SJSA1 (cell line): Measurements from ENCODE around the gene TMEM109. TPM values are rescaled to one million over a fixed set of nuclear protein-coding genes. Genes with fewer than 3 reads are reported as not detected.
A peak's percentile ranks its signal among the peaks of the same experiment; 100 is the strongest.

ENCODE experiments used
- DNase-seq, 2 experiments: peaks; one replicate each; pipeline ENCODE4 v3.0.0-alpha.2; 2015 to 2020; ENCODE audit warnings: low spot score in 2 of 2, low read depth in 1 of 2
- H3K27ac ChIP-seq: fragments of 250-450 bp; sonication (Bioruptor Pico); 2 replicates; pipeline ENCODE4 v1.5.1; 2020; ENCODE audit warnings: mild to moderate bottlenecking, moderate library complexity
- H3K27me3 ChIP-seq: fragments of 250-450 bp; sonication (Bioruptor Pico); replicated peaks from 2 replicates; pipeline ENCODE4 v1.5.1; 2020; ENCODE audit warnings: mild to moderate bottlenecking, moderate library complexity
- H3K36me3 ChIP-seq: fragments of 250-450 bp; sonication (Bioruptor Pico); 2 replicates; pipeline ENCODE4 v1.5.1; 2020; ENCODE audit warnings: mild to moderate bottlenecking
- H3K4me1 ChIP-seq: fragments of 250-450 bp; sonication (Bioruptor Pico); replicated peaks from 2 replicates; pipeline ENCODE4 v1.6.1; 2021; ENCODE audit warnings: mild to moderate bottlenecking
- H3K4me3 ChIP-seq: fragments of 250-450 bp; sonication (Bioruptor Pico); 2 replicates; pipeline ENCODE4 v1.5.1; 2020; ENCODE audit warnings: mild to moderate bottlenecking
- H3K9me3 ChIP-seq: fragments of 250-450 bp; sonication (Bioruptor Pico); replicated peaks from 2 replicates; pipeline ENCODE4 v1.5.1; 2020; ENCODE audit warnings: mild to moderate bottlenecking
- total RNA-seq: library from RNA; depleted of rRNA; stranded (reverse); fragments of >200 nt; shearing (Covaris generic); gene quantifications from 2 replicates; pipeline ENCODE4 v1.2.3, GENCODE V29; 2014

Gene TMEM109
- total RNA-seq, 1 experiment from 2014 or later: 136 TPM

DNA sequence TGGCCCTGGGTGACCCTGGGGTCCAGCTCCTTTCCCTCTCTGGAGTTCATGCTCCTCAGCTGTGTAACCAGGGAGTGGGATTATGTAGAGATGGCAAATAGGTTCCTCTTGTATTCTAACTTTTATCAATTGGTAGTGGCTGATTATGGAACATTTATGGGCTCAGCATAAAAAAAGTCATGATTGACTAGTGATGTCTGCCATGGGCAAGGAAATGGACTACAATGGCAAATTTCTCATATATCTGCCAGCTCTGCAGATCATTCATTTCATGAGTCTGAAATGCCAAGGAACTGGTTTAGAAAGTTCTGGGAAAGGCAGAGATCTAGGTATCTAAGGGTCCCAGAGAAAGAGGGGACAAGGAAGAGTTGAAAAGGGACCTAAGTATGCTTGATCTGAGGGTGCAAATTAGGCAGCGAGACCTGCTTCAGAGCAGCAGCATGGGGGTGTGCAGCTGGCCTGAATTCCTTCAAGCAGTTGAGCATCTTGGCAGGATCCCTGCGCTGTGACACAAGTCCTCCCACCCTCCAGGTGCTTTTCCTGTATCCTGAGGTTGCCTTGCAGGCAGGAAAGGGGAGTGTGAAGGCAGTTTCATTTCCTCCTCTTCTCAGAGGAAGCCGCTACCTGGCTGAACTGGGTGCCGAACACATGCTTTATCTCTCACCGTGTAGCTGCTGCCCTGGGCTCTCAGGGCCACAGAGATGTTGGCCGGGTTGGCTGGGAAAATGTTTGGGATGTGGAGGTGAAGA is 27.6 kb downstream of the TMEM109 start:
- Histone ChIP-seq H3K27ac (no peak overlapping the region), H3K36me3 (peaks cover 70% of the 10 kb centered on the region), H3K27me3 (no peaks in the 10 kb centered on the region), H3K4me3 (no peak overlapping the region), H3K9me3 (no peaks in the 10 kb centered on the region), H3K4me1 (no peaks in the 10 kb centered on the region)
- no peak for DNase-seq

DNA sequence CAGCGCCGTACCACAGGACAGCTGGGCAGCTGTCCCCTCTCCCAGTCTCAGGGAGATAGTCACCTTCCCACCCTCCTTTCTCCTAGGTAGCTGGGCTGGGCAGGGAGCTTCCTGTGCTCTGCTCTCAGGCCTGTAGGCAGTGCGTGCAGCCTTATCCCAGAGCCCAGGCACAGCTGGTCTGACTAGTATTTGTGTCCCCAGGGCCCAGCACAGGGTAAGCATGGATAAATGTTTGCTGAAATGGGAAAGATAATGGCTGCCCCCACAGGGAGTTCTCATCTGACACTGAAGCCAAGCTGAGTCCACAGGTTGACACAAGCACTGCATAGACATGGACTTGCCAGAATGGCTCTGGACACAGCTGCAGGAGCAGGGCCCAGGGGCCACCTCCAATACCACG is 28.3 kb downstream of the TMEM109 start:
- Histone ChIP-seq H3K27ac (no peak overlapping the region), H3K27me3 (no peaks in the 10 kb centered on the region), H3K9me3 (no peaks in the 10 kb centered on the region), H3K4me3 (no peak overlapping the region), H3K36me3 (peaks cover 65% of the 10 kb centered on the region), H3K4me1 (no peaks in the 10 kb centered on the region)
- DNase-seq: no peak

DNA sequence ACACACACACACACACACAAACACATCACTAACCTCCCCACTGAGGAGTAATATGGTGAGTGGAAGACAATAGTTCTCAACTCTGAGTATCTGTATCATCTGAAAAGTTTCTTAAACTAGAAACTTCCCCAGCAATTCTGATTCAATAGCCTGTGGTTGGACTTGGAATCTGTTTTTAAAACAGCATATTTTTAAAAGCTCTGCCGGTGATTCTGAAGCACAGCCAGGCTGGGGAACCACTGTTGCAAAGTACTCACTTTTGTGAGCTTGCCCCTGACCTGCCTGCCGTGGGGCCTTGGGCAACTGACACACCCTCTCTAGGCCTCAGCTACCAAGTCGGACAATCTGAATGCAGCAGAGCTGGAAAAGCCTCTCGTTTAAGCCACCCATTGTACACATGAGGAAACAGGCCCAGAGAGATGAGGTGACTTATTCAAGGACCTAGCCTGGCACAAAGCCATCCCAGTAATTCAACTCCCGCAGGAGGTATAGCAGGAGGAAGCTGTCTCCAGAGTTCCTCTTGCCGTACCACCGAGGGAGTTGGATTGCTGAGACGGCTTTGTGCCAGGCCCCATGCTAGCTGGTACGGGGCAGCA is 29.1 kb downstream of the TMEM109 start:
- H3K4me1 ChIP-seq: no peaks in the 10 kb centered on the region
- H3K36me3 ChIP-seq: peaks cover 62% of the 10 kb centered on the region
- no peak overlapping the region for H3K4me3 ChIP-seq
- no peak for DNase-seq
- no peaks in the 10 kb centered on the region for H3K27me3 ChIP-seq
- H3K9me3 ChIP-seq: no peaks in the 10 kb centered on the region
- H3K27ac ChIP-seq: no peak overlapping the region

DNA sequence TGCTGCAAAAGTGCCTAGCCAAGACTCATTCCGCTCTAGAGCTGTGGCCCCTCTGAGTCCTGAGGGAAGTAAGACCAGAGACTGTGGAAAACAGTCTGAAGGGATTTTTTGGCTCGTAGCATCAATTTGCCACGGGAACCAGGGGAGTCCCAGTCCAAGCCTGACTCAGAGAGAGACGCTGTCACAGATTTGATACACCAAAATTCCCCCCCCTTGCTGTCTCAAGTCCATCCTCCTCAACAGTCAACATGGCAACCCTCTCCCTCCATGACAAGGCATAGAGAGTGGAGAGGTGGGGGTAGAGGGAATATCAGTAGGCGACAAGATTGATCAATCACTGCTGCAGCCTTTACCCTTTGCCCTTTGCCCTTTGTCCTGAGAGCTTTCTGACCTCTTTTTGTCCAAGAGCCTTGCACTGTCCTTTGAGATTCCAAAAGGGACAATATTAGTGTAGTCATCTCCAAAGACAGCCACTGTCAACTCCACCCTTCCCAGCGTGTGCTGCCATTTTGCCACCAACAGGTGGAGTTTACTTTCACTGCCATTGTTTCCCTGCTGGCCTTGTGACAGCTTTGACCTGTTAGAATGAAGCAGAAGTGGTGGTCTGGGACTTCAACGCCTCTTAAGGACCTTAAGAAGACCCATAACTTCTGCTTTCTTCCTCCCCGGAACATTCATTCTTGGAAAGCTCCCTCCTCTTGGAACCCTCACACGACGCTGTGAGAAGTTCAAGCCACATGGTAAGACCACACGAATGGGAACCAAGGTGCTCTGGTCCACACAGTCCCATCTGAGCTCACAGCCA is 30.7 kb downstream of the TMEM109 start:
- Histone ChIP-seq H3K4me3 (no peak overlapping the region), H3K9me3 (no peaks in the 10 kb centered on the region), H3K27ac (no peak overlapping the region), H3K4me1 (peaks cover 2% of the 10 kb centered on the region; the same call in 1 of the 2 replicates), H3K36me3 (peaks cover 56% of the 10 kb centered on the region), H3K27me3 (no peaks in the 10 kb centered on the region)
- no peak for DNase-seq

DNA sequence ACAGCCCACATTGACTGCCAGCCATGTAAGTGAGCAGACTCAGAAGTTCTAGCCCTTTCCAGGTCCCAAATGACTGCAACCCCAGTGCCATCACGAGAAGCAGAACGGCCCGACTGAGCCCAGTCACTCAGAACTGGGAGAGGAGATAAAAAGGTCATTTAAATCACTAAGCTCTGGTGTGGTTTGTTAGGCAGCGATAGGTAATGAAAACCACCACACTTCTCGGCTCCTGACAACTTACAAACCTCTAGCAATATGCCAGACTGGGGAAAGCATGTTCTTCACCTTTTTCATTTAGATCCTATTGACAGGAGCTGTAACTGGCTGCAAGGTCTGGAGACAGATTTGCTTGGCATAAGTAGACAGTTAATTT is 31.3 kb downstream of the TMEM109 start:
- DNase-seq: no peak
- peaks cover 52% of the 10 kb centered on the region for H3K36me3 ChIP-seq
- no peaks in the 10 kb centered on the region for H3K27me3 ChIP-seq
- no peak overlapping the region for H3K27ac ChIP-seq
- H3K9me3 ChIP-seq: no peaks in the 10 kb centered on the region
- peaks cover 8% of the 10 kb centered on the region for H3K4me1 ChIP-seq
- H3K4me3 ChIP-seq: no peak overlapping the region

DNA sequence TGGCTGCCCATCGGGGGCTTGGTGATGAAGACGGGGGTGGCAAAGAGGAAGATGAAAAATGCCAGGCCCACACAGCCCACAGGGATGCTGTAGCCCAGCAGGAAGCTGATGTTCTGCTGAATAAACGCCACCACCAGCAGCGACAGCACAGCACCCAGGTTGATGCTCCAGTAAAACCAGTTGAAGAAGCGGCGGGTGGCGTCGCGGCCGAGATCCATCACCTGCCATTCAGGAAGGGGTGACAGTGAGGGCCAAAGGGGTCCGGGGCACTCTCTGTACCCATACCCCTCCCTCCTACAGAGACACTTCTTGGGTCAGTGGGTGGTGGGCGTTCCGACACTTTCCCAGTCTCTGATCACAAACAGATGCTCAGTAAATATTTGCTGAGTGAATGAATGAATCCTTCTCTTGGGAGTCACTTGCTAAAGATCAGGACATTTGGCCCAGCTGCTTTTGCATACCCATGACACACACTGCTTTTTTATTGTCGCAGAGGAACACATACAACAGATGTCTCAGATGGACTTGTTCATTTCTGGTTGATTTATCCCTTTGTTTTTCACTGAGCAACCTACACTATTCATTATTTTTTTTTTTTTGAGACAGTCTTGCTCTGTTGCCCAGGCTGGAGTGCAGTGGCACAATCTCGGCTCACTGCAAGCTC is 32.8 kb downstream of the TMEM109 start:
- Histone ChIP-seq H3K4me3 (no peak overlapping the region), H3K4me1 (peaks cover 20% of the 10 kb centered on the region), H3K27ac (no peak overlapping the region), H3K9me3 (no peaks in the 10 kb centered on the region), H3K27me3 (no peaks in the 10 kb centered on the region), H3K36me3 (peaks cover 47% of the 10 kb centered on the region)
- DNase-seq: no peak

DNA sequence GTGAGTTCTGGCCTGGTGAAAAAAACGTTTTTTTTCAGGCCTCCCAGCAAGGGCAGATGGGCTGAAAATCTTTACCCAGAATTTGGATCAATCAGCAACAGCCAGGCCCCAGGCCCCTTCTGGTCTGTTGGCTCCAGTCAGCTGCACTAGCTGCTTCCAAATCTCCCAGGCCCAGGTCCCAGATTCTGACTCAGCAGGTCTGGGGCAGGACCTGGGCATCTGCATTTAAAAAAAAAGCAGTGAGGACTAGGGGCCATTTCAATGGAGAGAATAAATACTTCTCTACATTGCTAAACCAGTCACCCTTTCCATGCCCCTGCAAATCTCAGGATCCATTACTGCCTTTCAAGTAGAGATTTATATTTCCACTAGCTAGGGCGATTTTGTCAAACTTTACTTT is 33.7 kb downstream of the TMEM109 start:
- H3K36me3 ChIP-seq: peaks cover 38% of the 10 kb centered on the region
- no peak overlapping the region for H3K4me3 ChIP-seq
- H3K4me1 ChIP-seq: peaks cover 27% of the 10 kb centered on the region
- DNase-seq: no peak
- no peaks in the 10 kb centered on the region for H3K9me3 ChIP-seq
- no peaks in the 10 kb centered on the region for H3K27me3 ChIP-seq
- H3K27ac ChIP-seq: no peak overlapping the region

DNA sequence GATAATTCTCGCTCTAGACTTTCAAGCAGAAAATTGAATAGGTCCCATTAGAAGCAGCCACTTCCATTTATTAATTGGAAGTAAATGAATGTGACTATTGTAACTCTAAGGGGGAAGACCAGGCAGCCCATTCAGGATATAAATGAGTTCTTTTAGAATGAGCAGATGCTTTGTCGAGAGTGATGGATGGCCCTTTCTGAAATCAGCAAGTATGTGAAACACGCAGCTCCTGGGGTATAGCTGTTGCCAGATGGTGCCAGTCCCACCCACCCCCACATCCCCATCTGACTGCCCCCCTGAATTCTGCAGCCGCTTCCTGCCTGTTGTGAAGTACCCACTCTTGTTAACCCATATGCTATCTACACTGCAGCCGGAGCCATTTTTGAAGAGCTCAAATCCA is 34.3 kb downstream of the TMEM109 start:
- no peaks in the 10 kb centered on the region for H3K27me3 ChIP-seq
- no peak overlapping the region for H3K4me3 ChIP-seq
- peaks cover 30% of the 10 kb centered on the region for H3K4me1 ChIP-seq
- peaks cover 33% of the 10 kb centered on the region for H3K36me3 ChIP-seq
- H3K27ac ChIP-seq: no peak overlapping the region
- DNase-seq: no peak
- no peaks in the 10 kb centered on the region for H3K9me3 ChIP-seq

DNA sequence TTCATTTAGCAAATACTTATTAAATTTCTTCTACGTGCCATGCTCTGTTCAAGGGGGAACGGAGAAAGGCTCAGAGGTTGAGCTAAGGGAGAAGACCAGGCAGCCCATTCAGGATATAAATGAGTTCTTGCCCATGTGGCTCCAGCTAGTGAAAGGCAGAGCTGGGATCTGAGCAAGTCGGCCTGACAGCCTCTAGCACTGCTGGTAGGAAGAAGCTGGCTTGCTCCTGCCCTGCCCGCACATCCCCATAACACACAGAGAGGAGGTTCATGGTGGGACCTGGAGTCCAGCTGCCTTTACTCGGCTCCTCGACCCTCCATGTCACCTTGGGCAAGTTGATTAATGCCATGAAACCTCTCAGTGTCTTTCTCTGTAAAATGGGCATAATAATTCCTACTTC is 36.1 kb downstream of the TMEM109 start:
- H3K27me3 ChIP-seq: no peaks in the 10 kb centered on the region
- no peaks in the 10 kb centered on the region for H3K9me3 ChIP-seq
- H3K27ac ChIP-seq: no peak overlapping the region
- H3K4me3 ChIP-seq: no peak overlapping the region
- H3K36me3 ChIP-seq: peaks cover 19% of the 10 kb centered on the region
- DNase-seq: no peak
- H3K4me1 ChIP-seq: peaks cover 30% of the 10 kb centered on the region

DNA sequence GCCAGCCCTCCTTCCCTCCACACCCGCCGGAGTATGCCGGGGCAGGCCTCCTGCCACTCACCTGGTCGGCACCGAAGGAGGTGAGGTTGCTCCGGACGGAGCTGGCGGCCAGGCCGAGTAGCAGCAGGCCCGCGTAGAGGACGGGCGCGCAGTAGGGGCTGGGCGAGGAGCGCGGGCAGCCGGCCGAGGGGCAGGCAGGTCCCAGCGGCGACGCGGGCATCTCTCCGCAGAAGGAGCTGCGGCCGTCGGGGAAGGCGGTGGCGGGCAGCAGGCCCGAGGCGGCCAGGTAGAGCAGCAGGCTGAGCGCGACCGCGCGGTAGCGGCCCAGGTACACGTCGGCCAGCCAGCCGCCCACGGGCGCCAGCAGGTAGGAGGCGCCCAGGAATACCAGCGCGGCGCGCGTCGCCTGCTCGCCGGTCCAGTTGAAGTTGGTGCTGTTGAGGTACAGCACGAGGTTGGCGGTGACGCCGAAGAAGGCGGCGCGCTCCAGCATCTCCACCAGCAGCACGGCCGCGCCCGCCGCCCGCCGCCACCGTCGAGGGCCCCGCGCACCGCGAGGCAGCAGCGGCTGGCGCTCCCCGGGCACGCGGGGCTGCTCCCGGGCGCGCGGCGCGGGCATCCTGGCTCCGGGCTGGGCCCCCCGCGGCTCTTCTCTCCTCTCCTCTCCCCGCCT is 37.1 kb downstream of the TMEM109 start:
- Histone ChIP-seq H3K4me1 (peaks cover 30% of the 10 kb centered on the region), H3K36me3 (peaks cover 12% of the 10 kb centered on the region), H3K9me3 (no peaks in the 10 kb centered on the region), H3K4me3 (peak overlapping the region; percentile 36), H3K27ac (no peak overlapping the region; the same call in 1 of the 2 replicates), H3K27me3 (no peaks in the 10 kb centered on the region)
- no peak for DNase-seq

DNA sequence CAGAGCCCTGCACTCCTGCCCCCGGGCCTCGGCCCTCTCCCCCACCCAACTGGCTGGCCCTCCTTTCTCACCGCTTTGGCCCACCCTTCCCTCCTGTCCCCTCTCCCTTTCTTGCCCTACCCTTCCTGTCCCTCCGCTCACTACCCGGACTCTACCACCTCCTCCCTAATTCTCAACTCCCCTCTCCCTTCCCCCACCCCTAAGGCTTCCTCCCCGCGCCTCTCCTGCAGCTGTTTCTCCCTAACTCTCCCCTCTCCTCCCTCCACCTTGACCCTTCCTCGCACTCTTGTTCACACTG is 37.6 kb downstream of the TMEM109 start:
- H3K27ac ChIP-seq: peak overlapping the region; percentile 63
- H3K27me3 ChIP-seq: no peaks in the 10 kb centered on the region
- peak in 1 of 2 experiments; percentile 31 for DNase-seq
- H3K4me1 ChIP-seq: peaks cover 30% of the 10 kb centered on the region
- peaks cover 7% of the 10 kb centered on the region for H3K36me3 ChIP-seq
- no peaks in the 10 kb centered on the region for H3K9me3 ChIP-seq
- peak overlapping the region; percentile 36 for H3K4me3 ChIP-seq

DNA sequence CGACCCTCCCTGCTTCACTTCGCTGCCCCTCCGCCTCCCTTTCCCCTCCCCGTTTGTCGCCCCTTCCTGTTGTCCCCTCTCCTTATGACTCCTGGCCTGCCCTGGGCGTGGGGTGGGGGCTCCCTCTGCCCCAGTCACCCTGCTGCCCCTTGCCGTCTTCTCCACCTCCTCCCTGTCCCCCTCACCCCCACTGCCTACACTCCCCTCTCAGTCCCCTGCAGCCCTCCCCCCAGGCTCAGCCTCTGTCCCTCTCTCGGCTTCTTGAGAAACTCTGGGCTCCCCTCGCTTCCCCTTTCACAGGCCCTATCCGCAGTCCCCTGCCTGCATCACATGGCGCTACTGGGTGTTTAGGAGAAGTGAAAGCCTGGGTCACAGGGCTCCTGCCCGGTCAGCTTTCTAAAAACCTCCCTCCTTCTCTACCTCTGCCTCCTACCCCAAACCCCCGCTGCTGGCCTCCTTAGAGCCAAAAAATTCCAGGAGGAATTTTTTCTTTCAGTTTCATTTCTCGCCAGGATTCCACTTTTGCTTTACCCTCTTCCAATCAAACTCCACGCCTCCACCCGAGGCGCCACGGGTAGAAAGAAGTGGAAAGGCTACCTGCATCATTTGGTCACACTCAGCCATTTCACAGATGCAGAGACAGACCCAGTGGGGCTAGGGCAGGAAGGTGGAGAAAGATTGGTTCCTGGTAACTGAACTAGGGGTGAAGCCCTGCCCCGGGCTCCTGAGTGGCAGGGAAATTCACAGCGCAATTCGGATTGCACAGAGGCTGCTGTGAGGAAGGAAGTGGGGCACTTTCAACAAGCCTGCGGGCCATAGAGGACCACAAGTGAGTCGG is 38.2 kb downstream of the TMEM109 start, which contains the start of gene SLC15A3:
Gene SLC15A3 (minus strand): TSS at position 273 of the 838 bp plus-strand sequence. CDS start 625 bp downstream, outside the sequence.
- Histone ChIP-seq H3K4me1 (peaks cover 30% of the 10 kb centered on the region), H3K27ac (peak within 1 kb of the TSS; percentile 63), H3K4me3 (peak within 1 kb of the TSS; percentile 36), H3K27me3 (no peaks in the 10 kb centered on the region), H3K9me3 (no peaks in the 10 kb centered on the region), H3K36me3 (peaks cover 6% of the 10 kb centered on the region; the same call in 1 of the 2 replicates)
- peak in 1 of 2 experiments; percentile 85 for DNase-seq
